Endothelial cell (in vitro differentiated cells): ENCODE measurements around the gene ANKEF1. TPM values are rescaled to one million over a fixed set of nuclear protein-coding genes. Genes with fewer than 3 reads are reported as not detected.

Experiments
- DNase-seq: peaks from one replicate; pipeline ENCODE4 v3.0.0; 2021; ENCODE audit warnings: low spot score
- H3K27ac Mint-ChIP-seq: one replicate; pipeline ENCODE4 v1.8.0; 2021; ENCODE audit warnings: mixed read lengths, inconsistent platforms; ENCODE audit not compliant: unreplicated experiment
- H3K27me3 Mint-ChIP-seq: one replicate; pipeline ENCODE4 v1.8.0; 2021; ENCODE audit warnings: mild to moderate bottlenecking, moderate library complexity, mixed read lengths, inconsistent platforms; ENCODE audit not compliant: unreplicated experiment
- H3K36me3 Mint-ChIP-seq: one replicate; pipeline ENCODE4 v1.8.0; 2021; ENCODE audit warnings: mild to moderate bottlenecking, low read depth, mixed read lengths, inconsistent platforms; ENCODE audit not compliant: unreplicated experiment
- H3K4me1 Mint-ChIP-seq: one replicate; pipeline ENCODE4 v1.8.0; 2021; ENCODE audit warnings: mild to moderate bottlenecking, mixed read lengths, inconsistent platforms; ENCODE audit not compliant: unreplicated experiment
- H3K4me3 Mint-ChIP-seq: one replicate; pipeline ENCODE4 v1.8.0; 2021; ENCODE audit warnings: mild to moderate bottlenecking, mixed read lengths, inconsistent platforms; ENCODE audit not compliant: unreplicated experiment
- H3K9me3 Mint-ChIP-seq: one replicate; pipeline ENCODE4 v1.8.0; 2021; ENCODE audit warnings: mixed read lengths, inconsistent platforms; ENCODE audit not compliant: unreplicated experiment
- CTCF ChIP-seq: fragments of 200-600 bp; sonication (generic); IDR thresholded peaks from one replicate; pipeline ENCODE4 v1.5.0; 2021; ENCODE audit warnings: antibody characterized with exemption; ENCODE audit not compliant: unreplicated experiment
- total RNA-seq: library from RNA; stranded (reverse); fragmentation: NEBNext Ultra II Directional; extraction: Animal tissue kit (Norgen Biotek cat#: 25700); gene quantifications from one replicate; pipeline ENCODE4 v1.2.1, GENCODE V29; 2021; ENCODE audit not compliant: unreplicated experiment

ANKEF1 gene
- total RNA-seq, 1 donor from 2014 or later, result 1.2 TPM

- no peak for TF ChIP-seq CTCF
Observed at GRCh38 chr20:10080574-10080973, 45.8 kb downstream of the ANKEF1 start.

GRCh38 chr20:10089871-10090587 is 55.2 kb downstream of the ANKEF1 start:
- no peak overlapping the region for H3K4me3 Mint-ChIP-seq
- no peak overlapping the region for H3K27ac Mint-ChIP-seq
- DNase-seq, result no peak
- no peaks in the 10 kb centered on the region for H3K9me3 Mint-ChIP-seq
- no peaks in the 10 kb centered on the region for H3K4me1 Mint-ChIP-seq
- TF ChIP-seq CTCF, result no peak
- no peaks in the 10 kb centered on the region for H3K36me3 Mint-ChIP-seq
- H3K27me3 Mint-ChIP-seq, result peaks cover 2% of the 10 kb centered on the region

More at GRCh38 chr20:10080574-10080973, 45.8 kb downstream of the ANKEF1 start:
- Mint-ChIP-seq H3K4me3 (no peak overlapping the region), H3K36me3 (no peaks in the 10 kb centered on the region), H3K9me3 (no peaks in the 10 kb centered on the region), H3K4me1 (peaks cover 32% of the 10 kb centered on the region), H3K27ac (no peak overlapping the region), H3K27me3 (no peaks in the 10 kb centered on the region)
- no peak for DNase-seq

GRCh38 chr20:10090588-10091166 is 55.9 kb downstream of the ANKEF1 start:
- Mint-ChIP-seq H3K27ac (no peak overlapping the region), H3K4me3 (no peak overlapping the region), H3K36me3 (no peaks in the 10 kb centered on the region), H3K4me1 (no peaks in the 10 kb centered on the region), H3K9me3 (no peaks in the 10 kb centered on the region), H3K27me3 (peaks cover 2% of the 10 kb centered on the region)
- peak; percentile 63 for TF ChIP-seq CTCF
- DNase-seq, result peak; percentile 42

- TF ChIP-seq CTCF, result no peak
- Mint-ChIP-seq H3K27me3 (peaks cover 3% of the 10 kb centered on the region), H3K4me1 (no peaks in the 10 kb centered on the region), H3K9me3 (no peaks in the 10 kb centered on the region), H3K36me3 (no peaks in the 10 kb centered on the region), H3K27ac (no peak overlapping the region), H3K4me3 (no peak overlapping the region)
- no peak for DNase-seq
Observed at GRCh38 chr20:10093087-10093591, 58.4 kb downstream of the ANKEF1 start.
